ENCODE data around the gene PHLDA1. TPM values are rescaled to one million over a fixed set of nuclear protein-coding genes. Genes with fewer than 3 reads are reported as not detected.
"Not testable (repeated sequence)": the region's sequence is repeated elsewhere in the genome, so short reads cannot be mapped to it uniquely, and the experiment has no call there.

PHLDA1 gene
- total and polyA plus RNA-seq, 9 of the 15 experiments (the other 6 are each of a cell fraction or from before 2014, with no cell fraction given), result 0.15 to 2.9 (median 0.54) TPM

DNA sequence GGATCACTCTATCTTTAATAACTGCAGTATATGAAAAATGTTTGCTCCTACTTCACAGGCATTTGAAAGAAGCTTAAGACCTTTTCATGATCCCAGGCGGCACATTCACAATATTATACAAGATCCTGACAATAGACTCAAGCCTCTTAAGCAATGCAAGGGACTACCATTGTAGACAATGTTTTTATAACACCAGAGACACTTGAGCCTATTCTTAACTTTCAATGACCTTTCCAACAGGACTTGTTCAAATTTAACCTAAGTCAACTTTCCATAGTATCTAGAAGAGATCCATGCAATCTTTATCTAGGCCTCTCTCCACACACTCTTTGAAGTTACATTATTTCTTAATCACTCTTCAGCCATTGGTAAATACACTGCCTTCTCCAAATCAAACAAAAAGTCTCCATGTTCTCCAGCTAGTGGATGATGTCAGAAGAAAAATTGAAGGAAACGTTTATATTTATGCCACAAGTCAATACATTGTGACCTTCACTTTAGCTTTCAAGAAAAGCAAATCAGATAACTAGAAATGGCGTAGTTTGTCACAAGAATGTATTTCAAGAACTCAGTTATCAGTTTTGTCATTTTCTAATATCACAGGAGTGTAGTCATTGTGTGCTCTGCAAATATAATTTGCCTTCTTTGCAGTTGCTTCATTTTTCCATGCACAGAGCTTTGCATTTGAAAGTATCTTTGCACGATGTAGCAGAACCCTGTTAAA, 41.2 kb downstream of the PHLDA1 start:
- no peak for ATAC-seq
- H3K27ac ChIP-seq (ENCODE audit: extremely low read depth, low read depth, low read length), result no peak overlapping the region
- no peak overlapping the region for H3K4me3 ChIP-seq
- no peak for TF ChIP-seq ZNF589 (CRISPR knock-in tag; IDR thresholded peaks at IDR 0.05; ENCODE audit: low read depth)
- H3K36me3 ChIP-seq (ENCODE audit: control insufficient read depth, insufficient read depth, low read length), result no peaks in the 10 kb centered on the region
- 26% methylated on average over 4 of the region's 4 CpGs for WGBS (ENCODE audit: insufficient coverage, low coverage, missing lambda C conversion rate)
- intact Hi-C loops (cut with micrococcal nuclease) (no loop called here), in situ Hi-C loops (cut with MboI) (no loop called here)
- H3K79me2 ChIP-seq (ENCODE audit: control insufficient read depth, insufficient read depth, low read length), result no peaks in the 10 kb centered on the region
- no peak for FAIRE-seq
- no peaks in the 10 kb centered on the region for H3K9me1 ChIP-seq (ENCODE audit: control insufficient read depth, insufficient read depth, low read length)
- H3K27me3 ChIP-seq (ENCODE audit: control insufficient read depth in 2 of 2, insufficient read depth in 2 of 2, low read length in 2 of 2), result no peaks in the 10 kb centered on the region
- ChIA-PET CTCF (ENCODE audit: low intra/inter-chr PET ratio) (no interaction called here), POLR2A (interaction anchor here (0.6 to 1.5 kb wide), 2 partner anchors 16 to 31 kb away, joined by 3 read pairs; no protein-coding TSS in a partner anchor)
- H3K4me2 ChIP-seq (ENCODE audit: insufficient read depth, low read length), result no peak overlapping the region
- no peaks in the 10 kb centered on the region for H4K20me1 ChIP-seq (replicated peaks; ENCODE audit: control insufficient read depth, insufficient read depth, low read length)
- H3K9ac ChIP-seq (ENCODE audit: insufficient read depth in 1 of 2, low read depth in 2 of 2, low read length in 2 of 2), result no peak overlapping the region
- no peaks in the 10 kb centered on the region for H3K9me3 ChIP-seq (replicated peaks; ENCODE audit: control insufficient read depth, insufficient read depth, low read depth, low read length)
- no TSS peak for BruUV-seq (replicated peaks)
- DNase-seq (ENCODE audit: extremely low read depth in 1 of 4, low spot score in 3 of 4), result no peak
- H3K4me1 ChIP-seq (replicated peaks in 1 of 2; ENCODE audit: control insufficient read depth in 2 of 2, insufficient read depth in 2 of 2, low read length in 2 of 2), result no peaks in the 10 kb centered on the region
- H2AFZ ChIP-seq (ENCODE audit: low read depth, low read length), result no peak overlapping the region

DNA sequence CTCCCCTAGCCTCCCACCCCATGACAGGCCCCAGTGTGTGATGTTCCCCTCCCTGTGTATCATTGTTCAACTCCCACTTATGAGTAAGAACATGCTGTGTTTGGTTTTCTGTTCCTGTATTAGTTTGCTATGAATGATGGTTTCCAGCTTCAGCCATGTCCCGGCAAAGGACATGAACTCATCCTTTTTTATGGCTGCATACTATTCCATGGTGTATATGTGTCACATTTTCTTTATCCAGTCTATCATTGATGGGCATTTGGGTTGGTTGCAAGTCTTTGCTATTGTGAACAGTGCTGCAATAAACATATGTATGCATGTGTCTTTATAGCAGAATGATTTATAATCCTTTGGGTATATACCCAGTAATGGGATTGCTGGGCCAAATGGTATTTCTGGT, 43.9 kb downstream of the PHLDA1 start:
- H3K4me1 ChIP-seq (replicated peaks in 1 of 2; ENCODE audit: control insufficient read depth in 2 of 2, insufficient read depth in 2 of 2, low read length in 2 of 2); H3K4me2 ChIP-seq (ENCODE audit: insufficient read depth, low read length); H3K79me2 ChIP-seq (ENCODE audit: control insufficient read depth, insufficient read depth, low read length); H3K9me3 ChIP-seq (replicated peaks; ENCODE audit: control insufficient read depth, insufficient read depth, low read depth, low read length); in situ Hi-C loops (cut with MboI); DNase-seq (ENCODE audit: extremely low read depth in 1 of 4, low spot score in 3 of 4); ATAC-seq; H3K4me3 ChIP-seq; FAIRE-seq; H3K9ac ChIP-seq (ENCODE audit: insufficient read depth in 1 of 2, low read depth in 2 of 2, low read length in 2 of 2); intact Hi-C loops (cut with micrococcal nuclease); BruUV-seq (replicated peaks); POLR2A ChIA-PET; CTCF ChIA-PET (ENCODE audit: low intra/inter-chr PET ratio); H3K27me3 ChIP-seq (ENCODE audit: control insufficient read depth in 2 of 2, insufficient read depth in 2 of 2, low read length in 2 of 2); H3K9me1 ChIP-seq (ENCODE audit: control insufficient read depth, insufficient read depth, low read length); H4K20me1 ChIP-seq (replicated peaks; ENCODE audit: control insufficient read depth, insufficient read depth, low read length); H2AFZ ChIP-seq (ENCODE audit: low read depth, low read length); H3K36me3 ChIP-seq (ENCODE audit: control insufficient read depth, insufficient read depth, low read length); H3K27ac ChIP-seq (ENCODE audit: extremely low read depth, low read depth, low read length): not testable (repeated sequence)
- WGBS (ENCODE audit: insufficient coverage, low coverage, missing lambda C conversion rate), result 8% methylated on average over 1 of the region's 1 CpG
- TF ChIP-seq ZNF146 (CRISPR knock-in tag; IDR thresholded peaks at IDR 0.05; ENCODE audit: unreplicated experiment), result peak; percentile 94
- TF ChIP-seq BCOR (IDR thresholded peaks at IDR 0.05), result peak; percentile 47; the same call in 1 of the 2 replicates
- peak in 1 of 2 experiments; percentile 36; a peak in 1 of 4 replicates for TF ChIP-seq KDM1A (IDR thresholded peaks at IDR 0.05)

Measured in K562 (cell line).